Stimulated activated effector memory CD8-positive, alpha-beta T cell treated with anti-CD3 and anti-CD28 coated beads, Interleukin-12 subunit alpha, Interleukin-12 subunit beta, amount 100 ng/mL, for 72 hours (primary cell): ENCODE data around the gene PSORS1C1.
"Not testable (repeated sequence)": the region's sequence is repeated elsewhere in the genome, so short reads cannot be mapped to it uniquely, and the experiment has no call there.

ENCODE experiments used
- ATAC-seq: fragments of 150-1000 bp; cut with Tn5 transposase; 2 replicates; pipeline ENCODE4 v1.10.0; 2021
- DNase-seq, 2 donors: peaks; one replicate each; pipeline ENCODE4 v3.0.0; 2021 to 2022; ENCODE audit warnings: low spot score in 2 of 2
- H3K27ac Mint-ChIP-seq: one replicate; pipeline ENCODE4 v1.8.0; 2022; ENCODE audit warnings: mild to moderate bottlenecking, mixed read lengths
- H3K36me3 Mint-ChIP-seq: one replicate; pipeline ENCODE4 v1.8.0; 2022; ENCODE audit warnings: mild to moderate bottlenecking, mixed read lengths
- H3K4me1 Mint-ChIP-seq: one replicate; pipeline ENCODE4 v1.8.0; 2022; ENCODE audit warnings: mixed read lengths
- H3K4me3 Mint-ChIP-seq: one replicate; pipeline ENCODE4 v1.8.0; 2022; ENCODE audit warnings: mild to moderate bottlenecking, mixed read lengths
- H3K9me3 Mint-ChIP-seq: one replicate; pipeline ENCODE4 v1.8.0; 2022; ENCODE audit warnings: mixed read lengths

PSORS1C1 gene

DNA sequence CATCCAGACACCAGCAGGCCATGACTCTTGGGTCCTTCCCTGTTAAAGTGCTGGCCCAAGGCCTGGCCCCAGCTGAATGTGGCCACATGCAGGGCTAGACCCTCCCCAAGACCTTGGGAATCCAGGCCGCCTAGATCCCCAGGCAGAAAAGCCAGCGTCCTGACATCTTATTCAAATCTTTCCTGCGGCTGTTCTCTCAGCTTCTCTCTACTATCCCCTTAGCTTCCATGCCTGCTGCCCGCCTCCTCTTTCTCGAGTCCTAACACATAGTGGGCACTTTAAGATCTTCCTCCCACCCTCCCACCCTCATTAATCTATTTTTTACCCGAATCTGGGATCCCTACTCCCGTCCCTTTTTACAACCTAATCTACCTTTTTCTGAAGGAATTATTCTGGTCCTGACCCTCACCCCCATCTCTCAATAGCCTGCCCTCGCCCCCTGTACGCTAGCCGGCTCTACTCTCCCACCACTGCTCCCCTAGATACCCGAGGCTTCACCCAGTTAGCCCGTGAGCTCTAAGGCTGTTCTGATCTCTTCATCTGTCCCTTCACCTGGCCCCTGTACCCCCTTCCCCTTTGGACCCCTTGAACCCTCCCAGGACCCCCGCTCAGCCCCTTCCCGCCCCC, 43.0 kb downstream of the PSORS1C1 start, which contains the start of gene CCHCR1:
Gene CCHCR1, minus strand, starts transcription at position 290 of the 627 bp plus-strand sequence. Its CDS starts 202 bp downstream, at position 88.
- no peaks in the 10 kb centered on the region for H3K9me3 Mint-ChIP-seq
- DNase-seq (no peak), ATAC-seq (peak; percentile 56)
- peaks cover 58% of the 10 kb centered on the region for H3K36me3 Mint-ChIP-seq
- H3K4me3 Mint-ChIP-seq, result peak within 1 kb of the TSS; percentile 96
- peak within 1 kb of the TSS; percentile 96 for H3K27ac Mint-ChIP-seq
- H3K4me1 Mint-ChIP-seq, result peaks cover 49% of the 10 kb centered on the region

DNA sequence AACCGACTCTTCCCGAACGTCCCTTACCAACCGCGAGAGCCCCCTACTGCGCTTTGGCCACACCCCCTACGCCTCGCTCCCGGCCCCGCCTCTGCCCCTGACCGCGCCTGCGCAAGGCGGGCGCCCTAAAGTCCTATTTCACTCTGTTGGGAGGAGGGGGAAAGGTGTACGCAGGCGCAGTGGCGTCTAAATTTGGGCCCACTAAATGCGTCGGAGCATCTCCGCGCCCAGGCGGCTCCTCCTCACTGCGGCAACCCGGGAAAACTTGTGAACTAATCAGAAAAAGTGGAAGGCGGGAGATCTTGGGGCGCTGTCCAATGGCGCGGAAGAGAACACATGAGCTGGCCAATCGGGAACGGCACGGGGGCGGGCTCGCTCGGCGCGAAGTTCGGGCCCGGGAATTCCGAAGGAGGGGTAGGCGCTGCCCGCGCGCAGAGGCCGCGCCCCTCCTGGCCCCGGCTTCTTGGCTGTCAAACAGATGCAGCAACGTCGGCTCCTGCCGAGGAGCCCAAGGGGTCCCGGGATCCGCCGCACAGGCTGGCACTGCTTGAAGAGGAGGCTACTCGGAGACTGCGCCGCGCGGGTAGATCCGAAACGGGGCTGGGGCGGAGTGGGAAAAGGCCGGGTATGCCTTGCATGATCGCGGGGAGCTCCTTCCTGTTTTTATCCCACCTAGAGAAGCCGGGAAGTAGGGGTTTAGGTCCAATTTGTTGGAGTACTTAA, 43.7 kb downstream of the PSORS1C1 start, which contains the start of gene TCF19:
Gene TCF19, plus strand, starts transcription at position 450 of the 723 bp plus-strand sequence. CDS start 881 bp downstream, outside the sequence.
- H3K4me3 Mint-ChIP-seq, result peak within 1 kb of the TSS; percentile 96
- H3K27ac Mint-ChIP-seq, result peak within 1 kb of the TSS; percentile 96
- DNase-seq (peak; percentile 95 to 100), ATAC-seq (peak; percentile 94)
- H3K9me3 Mint-ChIP-seq, result no peaks in the 10 kb centered on the region
- peaks cover 64% of the 10 kb centered on the region for H3K36me3 Mint-ChIP-seq
- H3K4me1 Mint-ChIP-seq, result peaks cover 49% of the 10 kb centered on the region

DNA sequence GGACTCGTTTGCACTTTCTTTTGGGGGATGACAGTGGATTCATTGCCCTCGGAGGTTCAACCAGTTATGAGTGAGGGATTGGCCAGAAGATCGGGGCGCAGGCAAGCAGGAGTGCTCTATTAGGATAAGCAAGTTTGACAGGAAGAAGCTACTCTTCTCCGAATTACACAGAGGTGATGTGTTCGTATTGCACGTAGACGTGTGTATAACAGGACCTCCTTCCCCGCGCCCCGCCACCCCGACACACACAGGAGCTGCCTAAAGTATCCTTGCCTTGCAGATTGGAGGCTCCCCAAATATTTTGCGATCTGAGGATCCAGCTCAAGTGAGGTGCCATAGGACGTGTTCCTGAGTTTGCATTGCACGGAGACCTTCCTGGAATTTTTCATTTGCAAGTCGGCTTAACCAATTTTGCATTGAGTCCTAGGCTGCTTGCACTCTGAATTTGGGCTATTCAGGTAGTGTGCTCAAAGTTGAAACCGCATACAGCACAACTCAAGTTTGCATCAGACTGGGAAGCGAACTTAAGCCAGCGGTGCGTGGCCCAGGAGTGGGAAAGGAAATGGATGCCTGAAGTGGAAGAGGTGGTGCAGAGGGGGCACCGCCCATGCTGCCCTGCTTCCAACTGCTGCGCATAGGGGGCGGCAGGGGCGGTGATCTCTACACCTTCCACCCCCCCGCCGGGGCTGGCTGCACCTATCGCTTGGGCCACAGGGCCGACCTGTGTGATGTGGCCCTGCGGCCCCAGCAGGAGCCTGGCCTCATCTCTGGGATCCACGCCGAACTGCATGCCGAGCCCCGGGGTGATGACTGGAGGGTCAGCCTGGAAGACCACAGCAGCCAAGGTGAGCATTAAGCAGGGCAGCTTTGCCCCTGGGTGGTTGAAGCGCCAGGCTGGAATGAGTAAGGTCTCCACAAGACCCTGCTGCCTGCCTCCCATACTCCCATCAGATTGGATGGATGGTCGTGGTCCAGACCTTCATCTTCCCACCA, 44.6 kb downstream of the PSORS1C1 start:
- Mint-ChIP-seq H3K27ac (peak overlapping the region; percentile 96), H3K4me1 (peaks cover 49% of the 10 kb centered on the region), H3K4me3 (peak overlapping the region; percentile 96), H3K36me3 (peaks cover 68% of the 10 kb centered on the region), H3K9me3 (no peaks in the 10 kb centered on the region)
- ATAC-seq, result peak; percentile 38
- peak in 1 of 2 donors; percentile 60 for DNase-seq

DNA sequence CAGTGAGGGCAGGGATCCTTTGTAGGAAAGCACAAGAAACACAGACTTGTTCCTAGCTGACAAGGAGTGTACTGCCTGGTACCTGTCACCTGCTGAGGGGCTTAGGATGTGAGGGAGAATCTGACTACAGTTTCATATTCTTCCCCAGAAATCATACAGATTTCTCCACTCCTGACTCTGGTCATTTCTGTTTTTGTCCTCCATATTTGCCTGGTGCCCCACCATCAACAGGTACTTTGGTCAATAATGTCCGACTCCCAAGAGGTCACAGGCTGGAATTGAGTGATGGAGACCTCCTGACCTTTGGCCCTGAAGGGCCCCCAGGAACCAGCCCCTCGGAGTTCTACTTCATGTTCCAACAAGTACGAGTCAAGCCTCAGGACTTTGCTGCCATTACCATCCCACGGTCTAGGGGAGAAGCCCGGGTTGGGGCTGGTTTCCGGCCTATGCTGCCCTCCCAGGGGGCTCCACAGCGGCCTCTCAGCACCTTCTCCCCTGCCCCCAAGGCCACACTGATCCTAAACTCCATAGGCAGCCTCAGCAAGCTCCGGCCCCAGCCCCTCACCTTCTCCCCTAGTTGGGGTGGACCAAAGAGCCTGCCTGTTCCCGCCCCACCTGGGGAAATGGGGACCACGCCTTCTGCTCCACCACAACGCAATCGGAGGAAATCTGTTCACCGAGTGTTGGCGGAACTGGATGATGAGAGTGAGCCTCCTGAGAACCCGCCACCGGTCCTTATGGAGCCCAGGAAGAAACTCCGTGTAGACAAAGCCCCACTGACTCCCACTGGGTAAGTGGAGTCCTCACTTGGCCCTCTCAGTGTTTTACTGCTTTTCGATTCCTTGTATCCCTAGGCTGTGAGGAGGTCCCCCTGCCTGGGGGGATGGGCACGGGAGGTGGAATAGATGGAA, 46.9 kb downstream of the PSORS1C1 start:
- DNase-seq (no peak), ATAC-seq (no peak)
- H3K4me3 Mint-ChIP-seq, result peak overlapping the region; percentile 8
- H3K9me3 Mint-ChIP-seq, result no peaks in the 10 kb centered on the region
- peaks cover 57% of the 10 kb centered on the region for H3K4me1 Mint-ChIP-seq
- H3K27ac Mint-ChIP-seq, result no peak overlapping the region
- peaks cover 61% of the 10 kb centered on the region for H3K36me3 Mint-ChIP-seq

DNA sequence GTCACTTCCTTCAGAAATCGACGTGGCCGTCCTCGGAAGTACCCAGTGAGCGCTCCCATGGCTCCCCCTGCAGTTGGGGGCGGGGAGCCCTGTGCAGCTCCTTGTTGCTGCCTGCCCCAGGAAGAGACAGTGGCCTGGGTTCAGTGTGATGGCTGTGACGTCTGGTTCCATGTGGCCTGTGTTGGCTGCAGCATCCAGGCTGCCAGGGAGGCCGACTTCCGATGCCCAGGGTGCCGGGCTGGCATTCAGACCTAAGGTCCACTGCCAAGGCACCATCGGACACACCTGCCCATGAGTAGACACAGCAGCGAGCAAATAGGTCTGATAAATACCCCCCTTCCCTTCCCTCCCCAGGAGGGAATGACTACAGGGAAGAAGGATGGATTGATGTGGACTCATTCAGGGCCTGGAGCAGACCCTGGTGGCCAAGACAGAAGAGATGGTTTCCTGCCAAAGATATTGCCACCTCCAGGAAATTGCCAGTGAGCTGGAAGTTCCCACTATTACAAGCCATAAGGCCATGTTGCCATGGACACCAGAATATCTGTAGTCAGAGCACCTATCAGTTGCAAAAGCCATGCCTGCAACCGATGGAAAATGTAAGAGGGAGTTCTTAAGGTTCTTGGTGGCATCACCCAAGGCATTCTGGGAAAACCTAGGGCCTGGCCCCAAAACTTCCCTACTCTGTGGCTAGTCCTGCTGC, 48.0 kb downstream of the PSORS1C1 start:
- Mint-ChIP-seq H3K36me3 (peaks cover 60% of the 10 kb centered on the region), H3K4me1 (peaks cover 49% of the 10 kb centered on the region)
- no peak for DNase-seq

DNA sequence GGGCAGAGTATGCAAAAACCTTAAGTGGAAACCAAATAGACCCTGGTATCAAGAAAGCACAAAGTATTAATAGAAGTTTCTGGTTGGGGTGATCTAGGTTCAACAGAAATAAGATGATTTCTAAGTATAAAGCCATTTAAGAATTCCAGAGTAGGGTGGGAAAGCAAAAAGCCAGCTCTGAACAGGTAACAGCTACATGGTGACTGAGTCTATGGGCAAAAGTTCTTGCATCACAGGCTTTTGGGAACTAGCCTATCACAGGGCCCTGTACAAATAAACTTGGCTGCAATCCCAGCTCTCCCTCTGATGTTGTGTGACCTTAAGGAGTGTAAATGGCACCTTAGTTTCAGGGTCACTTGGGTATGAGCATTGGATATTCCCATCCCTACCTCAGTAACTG, 49.3 kb downstream of the PSORS1C1 start:
- no peak for DNase-seq
- no peak overlapping the region for H3K4me3 Mint-ChIP-seq

More for the DNA sequence above, 48.0 kb downstream of the PSORS1C1 start:
- no peak for ATAC-seq
- Mint-ChIP-seq H3K4me3 (no peak overlapping the region), H3K9me3 (no peaks in the 10 kb centered on the region), H3K27ac (no peak overlapping the region)

DNA sequence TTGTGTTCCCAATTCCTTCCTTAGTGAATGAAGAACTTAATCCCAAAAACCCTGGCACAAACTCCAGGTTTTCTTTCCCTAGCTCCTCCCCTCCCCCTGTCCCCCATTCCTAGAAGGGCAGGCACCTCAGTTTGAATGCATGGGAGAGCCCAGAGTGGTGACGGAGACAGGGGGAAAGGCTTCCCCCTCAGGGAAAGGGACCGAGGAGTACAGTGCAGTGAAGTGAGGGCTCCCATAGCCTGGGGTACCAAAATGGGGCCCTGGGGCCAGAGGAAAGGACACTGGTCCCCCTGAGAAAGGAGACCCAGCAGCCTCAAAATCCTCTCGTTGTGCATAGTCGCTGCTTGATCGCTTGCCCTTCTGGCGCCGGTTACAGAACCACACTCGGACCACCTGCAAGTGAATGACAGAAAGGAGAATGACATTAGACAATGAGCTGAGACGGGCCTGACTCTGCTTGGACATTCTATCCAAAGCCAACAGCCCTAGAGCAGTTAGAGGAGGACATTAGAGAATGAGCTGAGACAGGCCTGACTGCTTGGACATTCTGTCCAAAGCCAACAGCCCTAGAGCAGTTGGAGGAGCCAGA, 50.0 kb downstream of the PSORS1C1 start:
- peaks cover 29% of the 10 kb centered on the region for H3K4me1 Mint-ChIP-seq
- H3K9me3 Mint-ChIP-seq, ATAC-seq, H3K27ac Mint-ChIP-seq, H3K4me3 Mint-ChIP-seq, DNase-seq: not testable (repeated sequence)
- peaks cover 41% of the 10 kb centered on the region for H3K36me3 Mint-ChIP-seq

More for the DNA sequence above, 49.3 kb downstream of the PSORS1C1 start:
- Mint-ChIP-seq H3K36me3 (peaks cover 47% of the 10 kb centered on the region), H3K4me1 (peaks cover 36% of the 10 kb centered on the region), H3K27ac (no peak overlapping the region), H3K9me3 (no peaks in the 10 kb centered on the region)
- no peak for ATAC-seq

DNA sequence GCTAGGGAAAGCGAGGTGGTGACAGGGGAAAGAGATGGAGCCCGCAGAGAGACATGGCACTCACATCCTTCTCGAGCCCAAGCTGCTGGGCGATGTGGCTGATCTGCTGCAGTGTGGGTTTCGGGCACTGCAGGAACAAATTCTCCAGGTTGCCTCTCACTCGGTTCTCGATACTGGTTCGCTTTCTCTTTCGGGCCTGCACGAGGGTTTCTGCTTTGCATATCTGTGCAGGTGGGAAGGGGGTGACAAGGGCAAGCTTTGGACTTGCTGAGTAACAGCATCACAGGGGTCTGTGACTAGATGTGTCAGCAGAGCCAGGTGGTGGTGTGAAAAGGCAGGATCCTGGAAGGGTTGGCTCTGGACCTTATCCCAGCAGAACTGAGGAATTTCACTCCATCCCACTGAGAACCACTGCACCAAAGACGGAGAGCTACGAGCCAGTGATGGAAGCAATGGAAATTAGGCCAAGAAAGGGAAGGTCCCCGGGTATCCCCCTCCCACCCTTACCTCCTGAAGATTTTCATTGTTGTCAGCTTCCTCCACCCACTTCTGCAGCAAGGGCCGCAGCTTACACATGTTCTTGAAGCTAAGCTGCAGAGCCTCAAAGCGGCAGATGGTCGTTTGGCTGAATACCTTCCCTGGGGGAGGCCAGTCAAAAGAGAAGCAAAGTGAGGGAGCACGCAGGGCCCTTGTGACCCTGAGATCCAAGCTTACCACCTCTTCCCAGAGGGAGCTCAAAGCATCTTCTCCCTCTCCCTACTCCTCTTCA, 50.6 kb downstream of the PSORS1C1 start:
- not testable (repeated sequence) for H3K9me3 Mint-ChIP-seq, H3K27ac Mint-ChIP-seq, ATAC-seq, H3K4me3 Mint-ChIP-seq, DNase-seq
- H3K36me3 Mint-ChIP-seq, result peaks cover 34% of the 10 kb centered on the region
- peaks cover 24% of the 10 kb centered on the region for H3K4me1 Mint-ChIP-seq

DNA sequence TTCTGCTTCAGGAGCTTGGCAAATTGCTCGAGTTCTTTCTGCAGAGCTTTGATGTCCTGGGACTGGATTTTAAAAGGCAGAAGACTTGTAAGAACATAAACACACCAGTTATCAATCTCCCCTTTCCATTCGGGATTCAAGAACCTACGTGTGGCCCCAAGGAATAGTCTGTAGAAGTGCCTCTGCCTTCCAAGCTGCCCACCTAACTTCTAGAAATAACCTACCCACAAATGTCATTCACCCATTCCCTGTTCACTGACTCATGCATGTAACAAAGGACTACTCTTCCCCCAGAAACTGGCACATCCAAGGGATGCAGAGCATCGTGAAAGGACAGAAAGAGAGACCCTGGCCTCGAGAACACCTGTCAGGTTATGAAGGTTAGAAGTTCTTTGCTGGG, 51.4 kb downstream of the PSORS1C1 start:
- Mint-ChIP-seq H3K4me3 (no peak overlapping the region), H3K4me1 (peaks cover 20% of the 10 kb centered on the region), H3K27ac (no peak overlapping the region), H3K9me3 (no peaks in the 10 kb centered on the region), H3K36me3 (peaks cover 27% of the 10 kb centered on the region)
- ATAC-seq (no peak), DNase-seq (no peak)

DNA sequence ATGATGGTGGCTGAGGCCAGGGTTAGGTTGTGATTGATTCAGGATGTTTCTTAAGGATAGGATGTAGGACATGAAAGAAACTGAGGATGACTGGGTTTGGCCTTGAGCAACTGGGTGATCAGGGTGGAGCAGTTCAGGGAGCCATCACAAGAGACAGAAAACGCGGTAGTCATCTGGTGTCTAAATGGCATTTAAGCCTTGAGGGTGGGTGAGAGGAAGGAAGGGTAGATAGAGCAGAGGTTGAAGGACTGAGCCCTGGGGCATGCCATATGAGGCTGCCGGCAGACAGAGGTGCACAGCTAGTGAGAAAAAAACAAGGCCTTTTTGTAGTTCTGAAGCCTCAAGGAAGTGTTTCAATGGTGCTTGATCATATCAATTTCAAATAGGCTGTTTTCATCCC, 54.0 kb downstream of the PSORS1C1 start:
- ATAC-seq, result no peak
- H3K9me3 Mint-ChIP-seq, result no peaks in the 10 kb centered on the region
- DNase-seq, result no peak
- peaks cover 8% of the 10 kb centered on the region for H3K4me1 Mint-ChIP-seq
- no peak overlapping the region for H3K4me3 Mint-ChIP-seq
- H3K27ac Mint-ChIP-seq, result no peak overlapping the region
- peaks cover under 1% of the 10 kb centered on the region for H3K36me3 Mint-ChIP-seq

DNA sequence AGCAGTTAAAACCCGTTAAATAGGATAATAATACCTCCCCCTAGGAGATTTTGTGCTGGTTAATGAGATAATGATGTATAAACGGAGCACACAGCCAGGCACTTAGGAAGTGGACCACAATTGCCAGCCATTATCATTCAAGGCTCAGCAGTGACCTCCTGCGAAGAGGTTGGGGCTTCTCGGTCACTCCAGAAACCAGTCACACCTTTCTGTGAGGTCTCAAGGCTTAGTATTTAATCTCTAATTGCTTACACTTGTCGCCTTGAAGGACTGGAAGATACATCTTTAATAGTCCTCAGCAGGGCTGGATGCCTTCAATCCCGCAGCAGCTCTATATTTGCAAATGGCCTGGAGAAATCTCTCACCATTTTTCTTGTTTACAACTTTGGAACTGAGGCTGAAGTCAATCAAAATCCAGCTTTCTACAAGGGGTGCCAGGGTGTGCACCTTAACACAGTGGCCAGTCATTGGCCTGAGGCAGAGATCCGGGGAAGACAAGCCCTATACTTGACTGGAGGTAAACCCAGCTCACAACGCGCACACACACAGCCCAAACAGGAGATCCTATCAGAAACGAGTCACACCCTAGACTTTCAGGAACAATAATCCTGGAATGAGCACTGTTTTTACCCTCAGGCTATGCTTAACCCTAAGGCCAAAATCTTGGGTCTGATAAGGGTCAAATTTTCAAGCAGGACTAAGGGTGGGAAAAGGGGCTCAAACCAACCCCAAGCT, 54.7 kb downstream of the PSORS1C1 start:
- Mint-ChIP-seq H3K9me3 (no peaks in the 10 kb centered on the region), H3K27ac (no peak overlapping the region), H3K4me1 (peaks cover 8% of the 10 kb centered on the region), H3K36me3 (no peaks in the 10 kb centered on the region), H3K4me3 (no peak overlapping the region)
- DNase-seq (no peak), ATAC-seq (no peak)

DNA sequence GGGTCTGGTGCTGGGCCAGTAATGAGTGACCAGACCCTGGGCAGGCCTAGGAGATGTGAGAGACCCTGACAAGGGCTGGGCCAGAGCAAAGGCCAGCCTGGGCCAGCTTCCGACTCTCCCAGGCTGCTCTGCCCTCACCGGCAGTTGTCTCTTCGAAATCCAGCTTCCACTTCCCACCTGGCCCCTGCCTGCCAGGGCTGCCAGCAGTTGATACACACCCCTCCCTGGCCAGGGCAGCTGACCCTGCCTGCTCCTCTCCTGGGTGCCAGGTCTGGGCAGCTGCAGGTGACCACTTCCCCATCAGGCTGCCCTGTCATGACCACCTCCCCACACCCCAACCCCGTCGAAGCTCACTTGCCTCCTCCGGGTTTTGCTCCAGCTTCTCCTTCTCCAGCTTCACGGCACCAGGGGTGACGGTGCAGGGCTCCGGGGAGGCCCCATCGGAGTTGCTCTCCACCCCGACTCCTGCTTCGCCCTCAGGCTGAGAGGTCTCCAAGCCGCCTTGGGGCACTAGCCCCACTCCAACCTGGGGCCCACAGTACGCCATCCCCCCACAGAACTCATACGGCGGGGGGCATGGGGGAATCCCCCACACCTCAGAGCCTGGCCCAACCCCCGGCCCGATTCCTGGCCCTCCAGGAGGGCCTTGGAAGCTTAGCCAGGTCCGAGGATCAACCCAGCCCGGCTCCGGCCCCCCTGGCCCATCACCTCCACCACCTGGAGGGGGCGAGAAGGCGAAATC, 55.4 kb downstream of the PSORS1C1 start:
- H3K4me3 Mint-ChIP-seq, H3K4me1 Mint-ChIP-seq, H3K27ac Mint-ChIP-seq, H3K9me3 Mint-ChIP-seq, DNase-seq, H3K36me3 Mint-ChIP-seq, ATAC-seq: not testable (repeated sequence)
